GM21423 (cell line): ENCODE data around the gene CD22.
"Not testable (repeated sequence)": the region's sequence is repeated elsewhere in the genome, so short reads cannot be mapped to it uniquely, and the experiment has no call there.

Experiments used
- ATAC-seq: cut with Tn5 transposase; IDR thresholded peaks from one replicate; pipeline ENCODE4 v1.9.1; 2021; ENCODE audit warnings: mild to moderate bottlenecking, moderate library complexity; ENCODE audit not compliant: unreplicated experiment

CD22 gene

DNA sequence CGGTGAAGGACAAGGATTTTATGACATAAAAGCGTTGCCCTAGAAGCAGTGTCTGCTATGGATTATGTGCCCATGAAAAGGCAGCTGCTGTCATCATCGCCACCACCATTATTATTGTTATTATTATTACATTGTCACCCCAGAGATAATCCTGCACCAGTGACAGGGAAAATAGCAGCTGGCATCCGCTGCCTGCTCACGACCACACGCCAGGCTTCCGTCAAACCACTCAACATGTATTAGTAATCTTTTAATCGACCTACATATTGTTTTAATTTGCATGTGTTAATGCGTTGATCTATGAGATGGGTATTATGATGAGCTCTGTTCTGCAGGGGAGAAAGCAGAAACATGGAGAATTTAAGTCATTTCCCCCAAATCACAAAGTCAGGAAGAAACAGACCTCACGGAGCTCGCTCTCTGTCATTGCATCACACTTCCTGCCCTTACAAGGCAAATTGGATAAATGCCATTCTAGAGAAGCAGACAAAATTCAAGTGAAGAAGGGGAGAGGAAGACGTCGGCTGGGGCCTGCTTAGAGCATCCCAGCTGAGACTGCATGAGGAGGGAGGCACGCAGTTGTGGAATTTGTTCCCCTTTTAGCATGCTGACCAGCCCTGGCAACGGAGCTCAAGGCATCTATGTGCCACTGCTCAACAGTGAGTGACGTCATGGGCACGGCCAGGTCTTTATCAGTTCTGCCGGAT lies 29.0 kb downstream of the CD22 start, which contains the start of gene FFAR3:
FFAR3 (plus strand) TSS at position 594 of the 707 bp plus-strand sequence. CDS start 431 bp downstream, outside the sequence.
- ATAC-seq = no peak

DNA sequence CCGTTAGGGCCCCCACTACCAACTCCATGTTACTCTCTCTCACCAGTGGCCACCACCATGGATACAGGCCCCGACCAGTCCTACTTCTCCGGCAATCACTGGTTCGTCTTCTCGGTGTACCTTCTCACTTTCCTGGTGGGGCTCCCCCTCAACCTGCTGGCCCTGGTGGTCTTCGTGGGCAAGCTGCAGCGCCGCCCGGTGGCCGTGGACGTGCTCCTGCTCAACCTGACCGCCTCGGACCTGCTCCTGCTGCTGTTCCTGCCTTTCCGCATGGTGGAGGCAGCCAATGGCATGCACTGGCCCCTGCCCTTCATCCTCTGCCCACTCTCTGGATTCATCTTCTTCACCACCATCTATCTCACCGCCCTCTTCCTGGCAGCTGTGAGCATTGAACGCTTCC lies 29.8 kb downstream of the CD22 start:
- not testable (repeated sequence) for ATAC-seq

DNA sequence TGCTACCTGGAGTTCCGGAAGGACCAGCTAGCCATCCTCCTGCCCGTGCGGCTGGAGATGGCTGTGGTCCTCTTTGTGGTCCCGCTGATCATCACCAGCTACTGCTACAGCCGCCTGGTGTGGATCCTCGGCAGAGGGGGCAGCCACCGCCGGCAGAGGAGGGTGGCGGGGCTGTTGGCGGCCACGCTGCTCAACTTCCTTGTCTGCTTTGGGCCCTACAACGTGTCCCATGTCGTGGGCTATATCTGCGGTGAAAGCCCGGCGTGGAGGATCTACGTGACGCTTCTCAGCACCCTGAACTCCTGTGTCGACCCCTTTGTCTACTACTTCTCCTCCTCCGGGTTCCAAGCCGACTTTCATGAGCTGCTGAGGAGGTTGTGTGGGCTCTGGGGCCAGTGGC lies 30.4 kb downstream of the CD22 start:
- not testable (repeated sequence) for ATAC-seq

DNA sequence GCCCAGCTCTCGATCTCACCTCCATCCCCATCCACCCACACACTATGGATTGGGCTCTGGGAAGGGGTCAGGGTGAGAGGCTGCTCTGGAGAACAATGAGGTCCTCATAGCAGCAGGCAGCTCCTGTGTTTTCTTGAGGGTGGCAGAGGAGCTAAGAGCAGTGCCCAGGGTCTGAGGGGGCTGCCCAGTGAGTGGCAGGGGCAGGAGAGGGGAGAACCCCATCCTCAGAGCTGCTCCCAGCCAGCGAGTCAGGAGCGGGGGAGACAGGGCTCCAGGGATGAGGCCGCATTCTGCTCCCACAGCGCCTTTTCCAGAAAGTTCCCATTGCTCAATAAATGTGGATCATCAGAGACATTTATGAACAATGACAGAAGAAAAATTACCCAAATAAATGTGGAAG lies 31.1 kb downstream of the CD22 start:
- ATAC-seq = not testable (repeated sequence)

DNA sequence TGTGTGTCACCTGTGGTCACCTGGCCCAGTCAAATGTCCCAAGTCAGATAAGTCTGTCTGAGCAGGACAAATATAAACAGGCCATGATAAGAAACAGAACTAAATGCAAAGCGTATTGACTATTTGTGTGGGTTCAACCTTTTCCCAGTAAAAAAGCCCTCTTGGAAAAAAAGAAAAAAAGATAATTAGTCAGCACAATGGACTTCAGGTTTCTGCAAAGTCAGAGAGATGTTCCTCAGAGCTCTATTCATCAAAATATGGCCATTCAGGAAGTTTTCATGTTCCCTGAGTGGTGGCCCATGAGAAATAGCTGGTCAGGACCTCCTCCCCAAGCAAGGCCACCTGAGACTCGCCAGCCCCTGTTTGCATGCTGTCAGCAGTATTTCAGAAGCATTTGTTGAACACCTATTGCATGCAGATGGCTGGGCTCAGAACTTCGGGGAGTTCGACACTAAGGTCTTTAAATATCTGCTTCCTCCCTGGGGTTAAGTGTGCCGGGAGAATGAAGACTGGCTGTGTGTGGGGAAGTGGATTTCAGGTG lies 32.0 kb downstream of the CD22 start:
- no peak for ATAC-seq

DNA sequence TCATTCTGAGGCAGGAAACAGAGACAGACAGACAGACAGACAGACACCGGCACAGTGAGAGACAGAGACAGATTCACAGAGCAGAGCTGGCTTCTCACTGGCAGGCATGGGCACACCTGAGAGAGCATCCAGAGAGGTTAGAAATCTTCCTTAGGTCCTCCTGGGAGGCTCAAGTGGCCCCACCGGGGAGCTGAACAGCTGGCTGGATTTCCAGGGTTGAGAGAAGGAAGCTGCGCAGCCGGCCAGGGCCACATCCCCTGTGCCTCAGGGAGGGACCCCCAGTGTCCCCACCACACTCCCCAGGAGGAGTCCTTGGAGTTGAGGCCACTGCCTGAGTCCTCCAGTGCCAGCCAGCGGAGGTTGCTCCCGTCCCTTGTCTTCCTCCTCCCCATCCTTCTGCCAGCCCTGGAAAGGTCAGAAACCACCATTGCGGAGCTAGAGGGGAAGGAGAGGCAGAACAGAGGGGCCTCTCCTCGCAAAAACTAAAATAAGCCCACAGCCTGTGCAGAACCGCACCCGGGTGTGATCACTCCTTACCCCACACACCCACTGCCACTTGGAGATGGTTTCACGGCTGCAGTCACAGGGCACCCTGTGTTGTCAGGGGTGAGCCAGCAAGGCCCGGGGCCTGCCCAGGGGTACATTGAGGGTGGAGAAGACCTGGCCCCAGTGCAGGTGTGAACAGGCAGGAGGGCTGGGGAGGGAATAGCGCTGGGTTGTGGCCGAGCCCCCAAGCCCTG lies 33.4 kb downstream of the CD22 start:
- ATAC-seq = no peak

DNA sequence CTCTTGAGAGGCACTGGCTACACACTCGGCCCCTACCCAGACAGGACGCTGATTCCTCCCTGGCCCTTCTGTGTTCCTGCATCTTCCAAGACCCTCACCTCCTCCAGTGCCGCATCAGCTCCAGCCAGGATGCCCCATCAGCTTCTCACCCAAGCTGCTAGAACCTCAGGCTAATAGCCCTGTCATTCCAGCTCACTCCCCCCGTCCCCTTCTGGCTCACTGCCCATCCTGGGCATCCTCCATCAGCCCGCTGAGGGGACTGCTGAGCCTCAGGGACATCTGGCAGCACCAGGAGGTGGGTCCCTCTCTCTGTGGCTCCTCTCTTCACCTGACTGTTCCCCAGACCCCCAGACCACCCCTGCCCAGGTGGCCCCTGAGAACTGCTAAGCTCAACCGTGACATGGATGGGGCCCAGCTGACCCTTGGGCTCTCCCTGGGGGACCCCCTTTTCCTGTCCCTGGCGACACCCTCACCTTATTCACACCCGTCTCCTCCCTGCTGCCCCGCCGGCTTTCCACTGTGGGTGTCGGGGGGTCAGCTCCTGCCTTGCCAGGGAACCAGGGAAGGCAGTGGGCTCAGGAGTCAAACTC lies 34.1 kb downstream of the CD22 start:
- no peak for ATAC-seq

DNA sequence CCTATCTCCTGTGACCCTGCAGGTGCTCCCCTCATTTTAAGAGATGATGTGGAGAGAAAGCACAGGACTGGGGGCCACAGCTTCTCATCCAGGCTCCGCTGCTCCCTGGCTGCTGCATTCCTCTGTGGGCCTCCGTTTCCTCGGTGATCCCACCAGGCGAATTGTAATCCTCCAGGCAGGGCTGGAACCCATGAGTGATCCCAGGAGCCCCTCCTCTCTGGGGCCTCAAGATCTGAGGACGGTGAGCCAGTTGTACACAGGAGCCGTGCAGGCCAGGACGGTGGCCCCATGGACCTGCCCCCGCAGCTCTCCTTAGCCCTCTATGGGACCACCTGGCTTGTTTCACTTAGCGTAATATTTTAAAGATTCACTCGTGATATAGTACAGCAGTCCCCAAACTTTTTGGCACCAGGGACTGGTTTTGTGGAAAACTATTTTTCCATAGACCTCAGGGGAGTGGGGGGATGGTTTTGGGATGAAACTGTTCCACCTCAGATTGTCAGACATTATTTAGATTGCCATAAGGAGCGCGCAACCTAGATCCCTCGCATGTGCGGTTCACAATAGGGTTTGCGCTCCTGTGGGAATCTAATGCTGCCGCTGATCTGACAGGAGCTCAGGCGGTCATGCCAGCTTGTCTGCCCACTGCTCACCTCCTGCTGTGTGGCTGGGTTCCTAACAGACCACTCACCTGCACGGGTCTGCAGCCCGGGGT lies 34.9 kb downstream of the CD22 start:
- no peak for ATAC-seq

DNA sequence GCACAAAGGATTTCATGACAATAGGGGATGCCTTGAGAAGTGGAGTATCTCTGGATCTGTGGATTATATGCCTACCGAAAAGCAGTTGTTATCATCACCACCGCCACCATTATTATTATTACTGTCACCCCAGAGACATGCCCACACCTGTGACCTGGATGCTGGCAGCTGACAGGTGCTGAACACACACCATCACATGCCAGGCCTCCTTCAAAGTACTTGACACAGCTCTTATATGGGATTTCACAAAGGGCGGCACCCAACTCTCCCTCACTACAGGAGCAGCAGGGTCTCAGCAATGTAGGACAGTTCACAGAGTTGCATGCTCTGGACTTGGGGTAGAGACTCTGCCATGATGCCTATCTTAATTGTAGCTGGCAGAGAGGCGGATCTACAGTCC lies 36.3 kb downstream of the CD22 start:
- ATAC-seq = no peak

DNA sequence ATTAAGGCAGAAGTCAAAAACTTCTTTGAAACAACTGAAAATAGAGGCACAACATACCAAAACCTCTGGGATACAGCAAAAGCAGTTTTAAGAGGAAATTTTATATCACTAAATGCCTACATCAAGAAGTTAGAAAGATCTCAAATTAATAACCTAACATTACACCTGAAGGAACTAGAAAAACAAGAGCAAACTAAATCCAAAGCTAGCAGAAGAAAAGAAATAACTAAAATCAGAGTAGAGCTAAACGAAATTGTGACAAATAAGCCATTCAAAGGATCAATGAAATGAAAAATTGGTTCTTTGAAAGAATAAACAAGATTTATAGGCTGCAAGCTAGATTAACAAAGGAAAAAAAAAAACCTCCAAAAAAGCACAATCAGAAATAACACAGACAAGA lies 39.4 kb downstream of the CD22 start:
- ATAC-seq = no peak

DNA sequence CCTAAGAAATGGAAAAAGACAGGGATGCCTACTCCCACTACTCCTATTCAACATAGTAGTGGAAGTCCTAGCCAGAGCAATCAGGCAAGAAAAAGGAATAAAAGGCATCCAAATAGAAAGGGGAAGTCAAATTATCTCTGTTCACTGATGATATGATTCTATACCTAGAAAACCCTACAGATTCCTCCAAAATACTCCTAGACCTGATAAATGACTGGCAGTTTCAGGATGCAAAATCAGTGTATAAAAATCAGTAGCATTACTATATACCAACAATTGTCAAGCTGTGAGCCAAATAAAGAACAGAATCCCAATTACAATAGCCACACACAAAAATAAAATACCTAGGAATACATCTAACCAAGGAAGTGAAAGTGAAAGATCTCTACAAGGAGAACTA lies 40.5 kb downstream of the CD22 start:
- ATAC-seq = no peak

DNA sequence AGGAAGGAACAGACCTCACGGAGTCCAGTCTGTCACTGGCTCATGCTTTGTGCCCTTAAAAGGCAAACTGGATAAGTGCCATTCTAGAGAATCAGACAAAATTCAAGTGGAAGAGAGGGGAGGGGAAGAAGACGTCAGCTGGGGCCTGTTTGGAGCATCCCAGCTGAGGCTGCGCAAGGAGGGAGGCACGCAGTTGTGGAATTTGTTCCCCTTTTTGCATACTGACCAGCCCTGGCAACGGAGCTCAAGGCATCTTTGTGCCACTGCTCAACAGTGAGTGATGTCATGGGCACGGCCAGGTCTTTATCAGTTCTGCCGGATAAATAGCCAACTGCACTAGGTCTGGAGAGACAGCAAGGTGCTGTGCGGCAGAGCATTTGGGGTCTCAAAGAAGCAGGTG lies 41.7 kb downstream of the CD22 start, which contains the start of gene GPR42:
GPR42 (plus strand) TSS at position 347 of the 400 bp plus-strand sequence. CDS start 292 bp downstream, outside the sequence.
- no peak for ATAC-seq

DNA sequence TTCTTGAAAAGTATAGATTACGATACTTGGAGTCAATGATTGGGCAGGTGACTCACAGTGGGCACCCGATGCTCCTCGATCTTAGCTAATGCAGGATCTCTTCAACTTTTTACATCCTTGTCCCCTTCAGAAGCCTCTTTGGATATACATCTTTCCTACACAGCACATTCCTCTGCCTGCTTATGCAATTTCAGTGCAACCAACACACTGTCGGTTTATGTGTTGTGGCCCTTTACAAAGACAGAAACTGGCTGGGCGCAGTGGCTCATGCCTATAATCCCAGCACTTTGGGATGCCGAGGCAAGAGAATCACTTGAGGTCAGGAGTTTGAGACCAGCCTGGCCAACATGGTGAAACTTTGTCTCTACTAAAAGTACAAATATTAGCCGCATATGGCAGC lies 44.5 kb downstream of the CD22 start:
- ATAC-seq = no peak

DNA sequence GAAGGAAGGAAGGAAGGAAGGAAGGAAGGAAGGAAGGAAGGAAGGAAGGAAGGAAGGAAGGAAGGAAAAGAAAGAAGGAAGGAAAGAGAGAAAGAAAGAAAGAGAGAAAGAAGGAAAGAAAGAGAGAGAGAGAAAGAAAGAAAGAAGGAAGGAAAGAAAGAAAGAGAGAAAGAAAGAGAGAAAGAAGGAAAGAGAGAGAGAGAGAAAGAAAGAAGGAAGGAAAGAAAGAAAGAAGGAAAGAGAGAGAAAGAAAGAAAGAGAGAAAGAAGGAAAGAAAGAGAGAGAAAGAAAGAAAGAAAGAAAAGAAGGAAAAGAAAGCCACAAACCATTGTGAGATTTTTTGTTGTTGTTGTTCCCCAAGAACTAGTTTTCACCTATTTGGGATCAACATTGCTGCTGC lies 45.0 kb downstream of the CD22 start:
- ATAC-seq = not testable (repeated sequence)

DNA sequence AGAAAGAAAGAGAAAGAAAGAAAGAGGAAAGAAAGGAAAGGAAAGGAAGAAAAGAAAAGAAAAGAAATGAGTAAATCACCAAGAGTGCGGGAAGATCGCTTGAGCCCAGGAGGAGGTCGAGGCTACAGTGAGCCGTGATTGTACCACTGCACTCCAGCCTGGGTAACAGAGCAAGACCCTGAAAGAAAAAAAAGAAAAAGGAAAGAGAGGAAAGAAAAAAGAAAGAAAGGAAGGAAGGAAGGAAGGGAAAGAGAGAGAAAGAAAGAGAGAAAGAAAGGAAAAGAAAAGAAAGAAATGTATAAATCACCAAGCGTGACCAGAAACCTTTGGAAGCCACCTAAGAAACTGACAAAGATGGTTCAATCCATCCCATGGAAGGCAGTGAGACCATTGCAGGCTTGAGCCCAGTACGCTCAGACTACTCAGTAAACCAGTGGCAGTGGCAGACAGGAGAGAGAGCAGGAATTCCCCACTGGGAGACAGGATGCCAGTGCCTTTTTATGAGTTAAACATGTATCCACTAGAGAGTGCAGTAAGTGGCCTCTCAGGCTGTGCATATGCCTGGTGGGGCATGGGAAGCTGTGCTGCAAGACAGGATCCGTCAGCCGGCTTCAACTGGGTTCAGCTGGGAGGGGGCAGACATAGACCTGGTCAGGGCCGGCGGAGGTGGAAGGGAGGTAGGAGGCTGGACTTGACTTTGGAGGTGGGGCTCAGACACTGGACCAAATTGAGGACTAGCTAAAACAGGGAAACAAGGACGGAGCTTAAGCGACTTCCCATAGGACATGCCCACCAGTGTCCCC lies 46.7 kb downstream of the CD22 start:
- no peak for ATAC-seq

DNA sequence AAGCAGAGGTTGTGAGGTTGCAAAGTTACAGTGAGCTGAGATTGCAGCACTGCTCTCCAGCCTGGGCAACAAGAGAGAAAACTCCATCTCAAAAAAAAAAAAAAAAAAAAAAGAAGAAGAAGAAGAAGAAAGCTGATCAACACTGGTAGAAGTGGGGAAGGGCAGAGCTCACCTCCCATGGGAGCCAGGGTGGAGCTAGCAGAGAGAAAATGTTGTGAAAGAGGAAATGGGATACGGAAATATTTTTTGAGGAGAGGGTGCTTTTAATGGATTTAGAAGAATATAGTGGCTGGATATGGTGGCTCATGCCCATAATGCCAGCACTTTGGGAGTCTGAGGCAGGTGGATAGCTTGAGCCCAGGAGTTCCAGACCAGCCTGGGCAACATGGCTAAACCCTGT lies 48.7 kb downstream of the CD22 start:
- ATAC-seq = no peak

DNA sequence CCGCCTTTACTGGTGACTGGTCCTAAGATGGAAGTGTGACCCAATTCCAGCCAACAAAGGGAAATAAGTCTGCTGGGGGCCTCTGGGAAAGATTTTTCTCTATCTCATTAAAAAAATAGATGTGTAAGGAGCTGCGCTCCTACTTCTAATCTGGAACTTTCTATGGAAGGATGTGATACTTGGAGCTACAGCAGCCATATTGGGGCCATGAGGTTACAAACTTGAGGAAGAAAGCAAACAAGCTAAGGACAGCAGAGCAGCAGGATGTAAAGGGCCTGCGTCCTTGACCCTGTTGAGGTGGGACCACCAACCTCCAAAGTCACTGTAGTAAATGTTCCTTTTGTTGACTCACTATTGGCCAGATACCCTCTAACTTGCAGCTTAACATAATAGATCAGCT lies 49.4 kb downstream of the CD22 start:
- no peak for ATAC-seq

DNA sequence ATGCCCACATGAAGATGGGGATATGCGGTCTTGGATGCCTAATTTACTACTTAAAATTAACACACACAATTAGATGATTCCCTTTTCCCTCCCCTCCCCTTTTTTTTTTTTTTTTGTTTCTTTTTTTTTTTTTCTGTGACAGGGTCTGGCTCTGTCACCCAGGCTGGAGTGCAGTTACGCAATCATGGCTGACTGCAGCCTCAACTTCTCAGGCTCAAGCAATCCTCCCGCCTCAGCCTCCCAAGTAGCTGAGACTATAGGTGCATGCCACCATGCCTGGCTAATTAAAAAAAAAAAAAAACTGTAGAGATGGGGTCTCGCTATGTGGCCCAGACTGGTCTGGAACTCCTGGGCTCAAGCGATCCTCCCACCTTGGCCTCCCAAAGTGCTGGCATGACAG lies 50.6 kb downstream of the CD22 start:
- not testable (repeated sequence) for ATAC-seq

DNA sequence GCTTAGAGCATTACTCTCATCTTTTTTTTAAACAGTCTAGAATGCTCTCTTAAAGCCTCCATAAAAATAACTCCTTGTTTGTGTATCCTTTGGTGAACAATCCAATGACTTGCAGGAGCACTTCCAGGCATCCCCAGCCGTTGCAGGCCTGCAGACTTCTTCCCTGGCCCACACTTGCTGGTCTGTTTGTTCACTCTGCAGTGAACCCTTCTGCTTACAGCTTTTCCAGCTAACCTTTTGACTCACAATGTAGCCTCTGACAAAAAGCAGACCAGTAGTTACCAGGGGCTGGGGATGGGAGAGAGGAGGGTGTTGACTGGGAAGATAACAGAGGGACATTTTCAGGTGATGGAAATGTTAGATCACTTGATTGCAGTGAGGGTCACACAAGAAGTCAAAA lies 51.0 kb downstream of the CD22 start:
- no peak for ATAC-seq

DNA sequence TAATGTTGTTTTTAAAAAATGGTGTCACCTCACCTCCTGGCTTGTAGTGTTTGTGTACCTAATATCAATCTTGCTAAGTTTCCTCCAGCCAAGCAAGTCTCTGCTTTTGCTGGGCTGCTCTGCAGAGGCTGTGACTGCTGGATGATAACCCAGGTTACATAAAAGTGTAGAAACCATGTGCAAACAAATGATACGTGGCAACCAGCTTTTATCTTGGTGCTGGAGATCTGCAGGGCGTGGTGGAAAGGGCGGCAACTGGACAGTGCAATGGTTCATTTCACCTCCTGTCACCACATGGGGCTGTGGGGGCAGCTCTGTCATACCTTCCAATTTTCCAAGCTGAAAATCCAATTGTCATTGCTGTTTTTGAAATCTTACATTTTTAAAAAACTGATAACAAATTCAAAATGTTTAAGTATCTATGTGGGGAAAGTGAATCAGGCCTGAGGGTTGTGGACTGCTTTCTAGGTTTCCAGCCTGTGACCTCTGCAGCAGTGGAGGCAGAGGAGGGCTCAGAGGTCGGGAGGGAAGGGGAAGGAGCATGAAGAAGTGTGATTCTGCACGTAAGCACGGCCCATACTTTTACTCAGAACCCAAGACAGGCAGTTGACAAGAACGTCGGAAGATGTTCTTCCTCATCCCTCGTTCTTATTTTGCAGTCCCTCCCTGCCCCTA lies 51.6 kb downstream of the CD22 start:
- ATAC-seq = no peak
